OCI-LY3 (cell line): ENCODE measurements around the gene MACROD2.

ENCODE experiments used
- H2AFZ ChIP-seq: fragments of 200-600, 300-600 bp; shearing (Covaris generic); 2 replicates; pipeline ENCODE4 v1.6.0; 2014; ENCODE audit warnings: antibody characterized with exemption, low read depth, low read length
- H3K27ac ChIP-seq: fragments of 200-600, 300-600 bp; sonication (generic); 2 replicates; pipeline ENCODE4 v1.5.1; 2014; ENCODE audit warnings: mild to moderate bottlenecking, low read length, moderate library complexity, mixed read lengths
- H3K27me3 ChIP-seq: fragments of 200-600, 300-600 bp; sonication (generic); 2 replicates; pipeline ENCODE4 v1.6.1; 2014; ENCODE audit warnings: low read depth, low read length, mixed read lengths
- H3K36me3 ChIP-seq: fragments of 200-600, 300-600 bp; sonication (generic); replicated peaks from 2 replicates; pipeline ENCODE3; 2014; ENCODE audit warnings: low read depth, low read length, mixed read lengths
- H3K4me1 ChIP-seq: fragments of 300-600, 200-600 bp; sonication (generic); 2 replicates; pipeline ENCODE4 v1.6.1; 2014; ENCODE audit warnings: low read length, mixed read lengths
- H3K4me2 ChIP-seq: fragments of 200-600, 300-600 bp; sonication (generic); 2 replicates; pipeline ENCODE4 v1.6.1; 2014; ENCODE audit warnings: low read length, mixed read lengths
- H3K4me3 ChIP-seq: fragments of 300-600, 200-600 bp; sonication (generic); 2 replicates; pipeline ENCODE4 v1.5.1; 2014; ENCODE audit warnings: antibody characterized with exemption, mild to moderate bottlenecking, low read length, moderate library complexity
- H3K79me2 ChIP-seq: fragments of 300-600, 200-600 bp; shearing (Covaris generic); 2 replicates; pipeline ENCODE4 v1.6.1; 2014; ENCODE audit warnings: mild to moderate bottlenecking, low read length, mixed read lengths
- H3K9ac ChIP-seq: fragments of 300-600, 200-600 bp; shearing (Covaris generic); 2 replicates; pipeline ENCODE4 v1.6.0; 2014; ENCODE audit warnings: mild to moderate bottlenecking, low read length, moderate library complexity
- H3K9me3 ChIP-seq: fragments of 200-600, 300-600 bp; shearing (Covaris generic); 2 replicates; pipeline ENCODE4 v1.6.1; 2014; ENCODE audit warnings: low read length, mixed read lengths; ENCODE audit not compliant: insufficient read depth
- H4K20me1 ChIP-seq: fragments of 200-600, 300-600 bp; sonication (generic); 2 replicates; pipeline ENCODE4 v1.6.1; 2016; ENCODE audit warnings: low read length, mixed read lengths; ENCODE audit not compliant: insufficient read depth
- CTCF ChIP-seq: fragments of 200-600, 300-600 bp; sonication (generic); IDR thresholded peaks from 2 replicates; pipeline ENCODE4 v1.5.1; 2014; ENCODE audit warnings: antibody characterized with exemption, low read length, low read depth
- EZH2phosphoT487 ChIP-seq: fragments of 200-600 bp; shearing (Covaris generic); IDR thresholded peaks from 2 replicates; pipeline ENCODE4 v1.6.1; 2018; ENCODE audit warnings: antibody characterized with exemption, mixed run types, low read depth

The MACROD2 gene

GRCh38 chr20:14861028-14861699 is 865.8 kb downstream of the MACROD2 start:
- H2AFZ ChIP-seq, result no peak overlapping the region
- no peaks in the 10 kb centered on the region for H4K20me1 ChIP-seq
- H3K4me1 ChIP-seq, result no peaks in the 10 kb centered on the region; the same call in 1 of the 2 replicates
- H3K79me2 ChIP-seq, result no peaks in the 10 kb centered on the region
- H3K9ac ChIP-seq, result no peak overlapping the region
- H3K36me3 ChIP-seq, result no peaks in the 10 kb centered on the region
- peaks cover 22% of the 10 kb centered on the region for H3K27me3 ChIP-seq
- H3K27ac ChIP-seq, result no peak overlapping the region
- H3K4me2 ChIP-seq, result no peak overlapping the region
- TF ChIP-seq EZH2phosphoT487, result no peak
- TF ChIP-seq CTCF, result no peak
- H3K4me3 ChIP-seq, result no peak overlapping the region
- H3K9me3 ChIP-seq, result no peaks in the 10 kb centered on the region

- Histone ChIP-seq H3K36me3 (no peaks in the 10 kb centered on the region), H3K27ac (no peak overlapping the region), H3K79me2 (no peaks in the 10 kb centered on the region), H3K4me2 (no peak overlapping the region), H4K20me1 (no peaks in the 10 kb centered on the region), H3K9ac (no peak overlapping the region), H3K9me3 (no peaks in the 10 kb centered on the region), H3K4me3 (no peak overlapping the region), H3K4me1 (no peaks in the 10 kb centered on the region; the same call in 1 of the 2 replicates), H2AFZ (no peak overlapping the region), H3K27me3 (peaks cover 11% of the 10 kb centered on the region; the same call in 1 of the 2 replicates)
- no peak for TF ChIP-seq CTCF
- no peak for TF ChIP-seq EZH2phosphoT487
Observed at GRCh38 chr20:14865169-14865568, 869.9 kb downstream of the MACROD2 start.

GRCh38 chr20:14865731-14866130 is 870.4 kb downstream of the MACROD2 start:
- H2AFZ ChIP-seq, result no peak overlapping the region

More at GRCh38 chr20:14865731-14866130, 870.4 kb downstream of the MACROD2 start:
- H3K9ac ChIP-seq, result no peak overlapping the region
- no peak overlapping the region for H3K4me2 ChIP-seq
- no peak overlapping the region for H3K4me3 ChIP-seq
- H3K79me2 ChIP-seq, result no peaks in the 10 kb centered on the region
- H4K20me1 ChIP-seq, result no peaks in the 10 kb centered on the region
- TF ChIP-seq CTCF, result no peak
- TF ChIP-seq EZH2phosphoT487, result no peak
- no peak overlapping the region for H3K27ac ChIP-seq
- H3K9me3 ChIP-seq, result no peaks in the 10 kb centered on the region
- H3K4me1 ChIP-seq, result no peaks in the 10 kb centered on the region
- H3K36me3 ChIP-seq, result no peaks in the 10 kb centered on the region
- H3K27me3 ChIP-seq, result peaks cover 7% of the 10 kb centered on the region; the same call in 1 of the 2 replicates
